Bone marrow (tissue), 2 donors: ENCODE results near the gene CALR3.
"Not testable (repeated sequence)": the region's sequence is repeated elsewhere in the genome, so short reads cannot be mapped to it uniquely, and the experiment has no call there.

Experiments used
- DNase-seq, 2 donors: peaks; one replicate each; lab custom pipeline; 2025; lab: John Stamatoyannopoulos, UW

Gene CALR3

GRCh38 chr19:16495982-16496612, at the start of gene CALR3, which contains the start of gene C19orf44:
Gene CALR3, minus strand, starts transcription at chr19:16496167. Its CDS starts 38 bp downstream, at chr19:16496129.
Gene C19orf44, plus strand, starts transcription at chr19:16496394. Its CDS starts 4,399 bp downstream, at chr19:16500793.
- DNase-seq: peak; percentile 81 to 98

GRCh38 chr19:16544473-16545231, 48.7 kb upstream of the CALR3 start:
- no peak for DNase-seq

GRCh38 chr19:16543734-16544133, 47.8 kb upstream of the CALR3 start:
- DNase-seq: not testable (repeated sequence)

- no peak for DNase-seq
These were observed 47.0 kb upstream of the CALR3 start for GRCh38 chr19:16542910-16543472.

- peak; percentile 87 to 94 for DNase-seq
These were observed 46.3 kb upstream of the CALR3 start, which contains the start of gene CHERP for GRCh38 chr19:16542045-16542909. Gene CHERP, minus strand, starts transcription at chr19:16542437. Its CDS starts 59 bp downstream, at chr19:16542378.

- DNase-seq: no peak
These were observed 45.6 kb upstream of the CALR3 start for GRCh38 chr19:16541526-16542044.

- no peak for DNase-seq
These were observed 45.0 kb upstream of the CALR3 start for GRCh38 chr19:16540948-16541347.

GRCh38 chr19:16537111-16537510, 41.1 kb upstream of the CALR3 start:
- no peak for DNase-seq

- DNase-seq: no peak
These were observed 40.2 kb upstream of the CALR3 start for GRCh38 chr19:16536130-16536529.

- DNase-seq: no peak
These were observed 39.4 kb upstream of the CALR3 start for GRCh38 chr19:16535381-16535780.

GRCh38 chr19:16532440-16533234, 36.7 kb upstream of the CALR3 start:
- no peak for DNase-seq

- DNase-seq: no peak
These were observed 35.4 kb upstream of the CALR3 start for GRCh38 chr19:16531380-16531669.

GRCh38 chr19:16530540-16531379, 34.8 kb upstream of the CALR3 start:
- DNase-seq: no peak

- DNase-seq: no peak
These were observed 33.6 kb upstream of the CALR3 start for GRCh38 chr19:16529466-16530144.

GRCh38 chr19:16527971-16528521, 32.1 kb upstream of the CALR3 start:
- DNase-seq: peak in 1 of 2 donors; percentile 10

GRCh38 chr19:16527334-16527935, 31.5 kb upstream of the CALR3 start:
- no peak for DNase-seq

- no peak for DNase-seq
These were observed 29.9 kb upstream of the CALR3 start for GRCh38 chr19:16525751-16526481.
